Gastrocnemius medialis (tissue), 4 donors: Measurements from ENCODE around the gene SYT14.
"Not testable (repeated sequence)": the region's sequence is repeated elsewhere in the genome, so short reads cannot be mapped to it uniquely, and the experiment has no call there.

Experiments
- POLR2A ChIP-seq, 2 donors: fragments of 450-650 bp; IDR thresholded peaks; one replicate each; pipeline ENCODE4 v1.6.1; 2017; ENCODE audit warnings: antibody characterized with exemption in 2 of 2, mild to moderate bottlenecking in 2 of 2, moderate library complexity in 2 of 2
- TF ChIP-seq, protein P1 (sequence below), 5 experiments: fragments of 450-650 bp in 3 of 5; fragments of 200-600 bp in 2 of 5; sonication (generic) in 2 of 5; IDR thresholded peaks in 4 of 5; conservative IDR thresholded peaks in 1 of 5; 1 replicate in 4 of 5; 2 replicates in 1 of 5; pipeline ENCODE4 v1.5.1; 2016 to 2019; ENCODE audit warnings: antibody characterized with exemption in 5 of 5, mild to moderate bottlenecking in 3 of 5, moderate library complexity in 3 of 5

GRCh38 chr1:209888291-209889076 lies 49.5 kb upstream of the SYT14 start:
- TF ChIP-seq POLR2A (IDR thresholded peaks at IDR 0.05), result not testable (repeated sequence)
- TF ChIP-seq, protein P1, sequence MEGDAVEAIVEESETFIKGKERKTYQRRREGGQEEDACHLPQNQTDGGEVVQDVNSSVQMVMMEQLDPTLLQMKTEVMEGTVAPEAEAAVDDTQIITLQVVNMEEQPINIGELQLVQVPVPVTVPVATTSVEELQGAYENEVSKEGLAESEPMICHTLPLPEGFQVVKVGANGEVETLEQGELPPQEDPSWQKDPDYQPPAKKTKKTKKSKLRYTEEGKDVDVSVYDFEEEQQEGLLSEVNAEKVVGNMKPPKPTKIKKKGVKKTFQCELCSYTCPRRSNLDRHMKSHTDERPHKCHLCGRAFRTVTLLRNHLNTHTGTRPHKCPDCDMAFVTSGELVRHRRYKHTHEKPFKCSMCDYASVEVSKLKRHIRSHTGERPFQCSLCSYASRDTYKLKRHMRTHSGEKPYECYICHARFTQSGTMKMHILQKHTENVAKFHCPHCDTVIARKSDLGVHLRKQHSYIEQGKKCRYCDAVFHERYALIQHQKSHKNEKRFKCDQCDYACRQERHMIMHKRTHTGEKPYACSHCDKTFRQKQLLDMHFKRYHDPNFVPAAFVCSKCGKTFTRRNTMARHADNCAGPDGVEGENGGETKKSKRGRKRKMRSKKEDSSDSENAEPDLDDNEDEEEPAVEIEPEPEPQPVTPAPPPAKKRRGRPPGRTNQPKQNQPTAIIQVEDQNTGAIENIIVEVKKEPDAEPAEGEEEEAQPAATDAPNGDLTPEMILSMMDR (IDR thresholded peaks at IDR 0.05 in 4 of 5, conservative IDR thresholded peaks at IDR 0.05 in 1 of 5), result not testable (repeated sequence)
